GM18502 (cell line): Measurements from ENCODE around the gene VTCN1.
"Not testable (repeated sequence)": the region's sequence is repeated elsewhere in the genome, so short reads cannot be mapped to it uniquely, and the experiment has no call there.

ENCODE experiments used
- ATAC-seq: cut with Tn5 transposase; IDR thresholded peaks from one replicate; pipeline ENCODE4 v1.9.1; 2021; ENCODE audit warnings: mild to moderate bottlenecking; ENCODE audit not compliant: unreplicated experiment, poor library complexity

The VTCN1 gene

GRCh38 chr1:117210831-117211261 is at the start of gene VTCN1:
Gene VTCN1 (minus strand): TSS chr1:117210927. CDS start chr1:117210855, 72 bp downstream.
- ATAC-seq, result no peak

- ATAC-seq, result no peak
Measured at GRCh38 chr1:117258791-117259190, 48.1 kb upstream of the VTCN1 start.

- not testable (repeated sequence) for ATAC-seq
Measured at GRCh38 chr1:117258075-117258474, 47.3 kb upstream of the VTCN1 start.

GRCh38 chr1:117257291-117257690 is 46.6 kb upstream of the VTCN1 start:
- no peak for ATAC-seq

GRCh38 chr1:117250061-117250606 is 39.4 kb upstream of the VTCN1 start:
- ATAC-seq, result no peak

GRCh38 chr1:117244971-117245370 is 34.2 kb upstream of the VTCN1 start:
- ATAC-seq, result no peak

- ATAC-seq, result no peak
Measured at GRCh38 chr1:117244306-117244705, 33.6 kb upstream of the VTCN1 start.

GRCh38 chr1:117241512-117241911 is 30.8 kb upstream of the VTCN1 start:
- no peak for ATAC-seq

- no peak for ATAC-seq
Measured at GRCh38 chr1:117240547-117240946, 29.8 kb upstream of the VTCN1 start.

GRCh38 chr1:117239467-117239866 is 28.7 kb upstream of the VTCN1 start:
- no peak for ATAC-seq

GRCh38 chr1:117237726-117238381 is 27.1 kb upstream of the VTCN1 start:
- no peak for ATAC-seq

- ATAC-seq, result no peak
Measured at GRCh38 chr1:117235863-117236465, 25.2 kb upstream of the VTCN1 start.

GRCh38 chr1:117232531-117232930 is 21.8 kb upstream of the VTCN1 start:
- ATAC-seq, result no peak

GRCh38 chr1:117231748-117232373 is 21.1 kb upstream of the VTCN1 start:
- ATAC-seq, result no peak

GRCh38 chr1:117231312-117231711 is 20.6 kb upstream of the VTCN1 start:
- no peak for ATAC-seq

- no peak for ATAC-seq
Measured at GRCh38 chr1:117229217-117229616, 18.5 kb upstream of the VTCN1 start.

GRCh38 chr1:117225931-117226330 is 15.2 kb upstream of the VTCN1 start:
- ATAC-seq, result no peak

- ATAC-seq, result no peak
Measured at GRCh38 chr1:117216718-117217117, 6.0 kb upstream of the VTCN1 start.

GRCh38 chr1:117215733-117216462 is 5.2 kb upstream of the VTCN1 start:
- no peak for ATAC-seq

- no peak for ATAC-seq
Measured at GRCh38 chr1:117215019-117215418, 4.3 kb upstream of the VTCN1 start.

- no peak for ATAC-seq
Measured at GRCh38 chr1:117213046-117213445, 2.3 kb upstream of the VTCN1 start.
